ENCODE data around the gene CACNA2D1. TPM values are rescaled to one million over a fixed set of nuclear protein-coding genes. Genes with fewer than 3 reads are reported as not detected.

The CACNA2D1 gene
- total RNA-seq, 1 donor from 2014 or later, result 17.2 TPM

DNA sequence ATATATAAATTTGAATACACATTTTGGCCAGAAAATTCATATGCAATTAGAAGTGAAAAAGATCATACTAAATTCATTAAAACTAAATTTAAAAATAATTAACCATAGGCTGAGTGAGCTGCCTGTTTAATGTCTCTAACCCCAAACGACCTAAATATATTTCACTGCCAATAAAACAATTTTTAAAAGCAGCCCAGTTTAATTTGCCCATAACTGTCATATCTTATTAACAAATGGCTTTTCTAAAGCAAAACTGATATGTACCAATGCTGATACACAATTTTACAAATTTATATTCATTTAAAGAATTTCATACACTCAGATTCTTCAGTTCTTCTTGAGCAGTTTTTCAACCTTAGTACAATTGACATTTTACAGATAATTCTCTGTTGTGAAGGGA lies 99.9 kb downstream of the CACNA2D1 start:
- no peak for DNase-seq (ENCODE audit: low spot score)

DNA sequence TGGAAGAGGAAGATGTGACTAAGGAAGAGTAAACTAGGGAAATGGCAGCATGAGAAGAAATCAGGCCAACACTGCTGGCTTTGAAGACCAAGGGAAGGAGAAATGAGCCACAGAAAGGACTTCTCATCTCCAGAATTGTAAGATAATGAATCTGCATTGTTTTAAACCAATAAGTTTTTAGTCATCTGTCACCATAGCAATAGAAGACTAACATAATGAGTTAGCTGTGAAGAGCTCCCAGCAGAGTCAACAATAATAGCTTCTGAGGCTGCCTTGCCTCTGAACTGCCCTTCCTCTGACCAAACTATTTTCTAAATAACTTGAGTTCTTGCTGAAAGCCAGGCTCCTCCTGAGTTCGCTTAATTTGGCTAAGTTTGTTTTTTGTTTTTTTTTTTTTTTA lies 103.6 kb downstream of the CACNA2D1 start:
- DNase-seq (ENCODE audit: low spot score), result no peak

DNA sequence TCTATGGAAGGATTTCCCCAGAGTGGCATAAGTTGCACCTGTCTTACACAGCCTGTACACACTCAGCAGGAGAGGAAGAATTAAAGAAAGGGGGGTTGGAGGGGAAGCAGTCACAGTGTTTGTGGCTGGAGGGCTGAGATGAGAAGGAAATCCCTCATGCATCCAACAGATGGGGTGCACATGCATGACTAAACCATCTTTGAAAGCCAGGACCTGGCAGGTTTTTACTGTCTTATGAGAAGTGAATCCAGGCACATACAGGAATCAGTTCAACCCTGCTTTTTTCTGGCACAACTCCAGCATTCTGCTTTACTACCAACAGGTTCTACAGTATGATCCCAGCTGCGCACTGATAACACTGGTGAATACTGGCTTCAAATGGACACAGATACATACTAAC lies 107.7 kb downstream of the CACNA2D1 start:
- DNase-seq (ENCODE audit: low spot score), result no peak

DNA sequence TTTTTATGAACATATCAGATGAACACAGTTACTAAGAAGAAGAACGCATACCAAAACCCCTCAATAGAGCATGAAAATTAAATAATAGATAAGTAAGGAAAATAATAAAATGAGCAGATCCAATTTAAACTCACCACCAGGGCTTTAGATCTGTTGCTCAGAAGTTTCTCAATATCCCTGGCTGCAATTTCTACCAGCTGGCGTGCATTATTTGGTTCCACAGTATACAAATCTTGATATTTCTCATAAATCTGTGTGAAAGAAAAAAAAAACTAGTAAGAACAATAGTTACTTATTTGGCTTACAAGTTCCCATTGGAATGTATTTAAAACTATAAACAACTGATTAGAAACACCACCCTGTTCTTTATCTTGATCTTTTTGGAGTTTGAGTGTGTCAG lies 108.6 kb downstream of the CACNA2D1 start:
- DNase-seq (ENCODE audit: low spot score), result no peak

- DNase-seq (ENCODE audit: low spot score), result no peak
Observed at GRCh38 chr7:82331234-82331633, 112.3 kb downstream of the CACNA2D1 start.

- DNase-seq (ENCODE audit: low spot score), result no peak
Observed at GRCh38 chr7:82330706-82331215, 112.8 kb downstream of the CACNA2D1 start.

DNA sequence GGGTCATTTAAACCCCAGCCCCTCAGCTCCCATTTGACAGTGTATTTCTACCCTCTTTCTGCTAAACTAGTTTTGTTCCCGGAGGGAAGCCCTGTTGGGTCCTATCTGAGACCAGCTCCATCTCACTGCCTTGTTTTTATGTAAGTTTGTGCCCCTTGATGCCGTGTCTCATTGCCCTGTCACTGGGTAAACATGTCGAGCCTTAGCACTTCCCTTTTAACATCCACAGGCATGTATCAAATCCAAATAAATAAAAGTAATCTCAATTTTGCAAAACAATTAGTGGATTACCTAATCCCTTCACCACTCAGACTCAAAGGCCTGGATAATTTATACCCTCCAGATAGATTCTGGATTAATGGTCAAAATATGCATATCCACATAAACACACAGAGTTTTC lies 115.7 kb downstream of the CACNA2D1 start:
- DNase-seq (ENCODE audit: low spot score), result no peak

DNA sequence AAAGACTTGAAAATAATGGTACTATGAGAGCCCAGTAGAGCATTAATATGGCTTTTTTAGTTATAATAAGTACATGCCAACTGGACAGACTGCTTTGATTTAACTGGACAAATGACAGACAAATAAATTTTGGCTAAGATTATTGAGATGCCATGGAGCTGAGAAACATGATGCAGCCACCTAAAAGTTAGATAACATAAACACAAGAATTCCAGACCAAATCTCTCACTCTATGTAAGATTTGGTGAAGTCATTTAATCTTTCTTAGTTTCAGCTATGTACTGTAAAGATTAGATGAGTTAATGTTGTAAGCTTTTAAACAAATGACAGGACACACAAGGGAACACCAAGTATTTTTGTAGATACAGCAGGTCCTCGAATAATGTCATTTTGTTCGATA lies 118.2 kb downstream of the CACNA2D1 start:
- no peak for DNase-seq (ENCODE audit: low spot score)

GRCh38 chr7:82323806-82324205 lies 119.8 kb downstream of the CACNA2D1 start:
- no peak for DNase-seq (ENCODE audit: low spot score)

- DNase-seq (ENCODE audit: low spot score), result peak; percentile 34
Observed at GRCh38 chr7:82319674-82320118, 123.9 kb downstream of the CACNA2D1 start.

- DNase-seq (ENCODE audit: low spot score), result no peak
Observed at GRCh38 chr7:82318786-82319185, 124.8 kb downstream of the CACNA2D1 start.

DNA sequence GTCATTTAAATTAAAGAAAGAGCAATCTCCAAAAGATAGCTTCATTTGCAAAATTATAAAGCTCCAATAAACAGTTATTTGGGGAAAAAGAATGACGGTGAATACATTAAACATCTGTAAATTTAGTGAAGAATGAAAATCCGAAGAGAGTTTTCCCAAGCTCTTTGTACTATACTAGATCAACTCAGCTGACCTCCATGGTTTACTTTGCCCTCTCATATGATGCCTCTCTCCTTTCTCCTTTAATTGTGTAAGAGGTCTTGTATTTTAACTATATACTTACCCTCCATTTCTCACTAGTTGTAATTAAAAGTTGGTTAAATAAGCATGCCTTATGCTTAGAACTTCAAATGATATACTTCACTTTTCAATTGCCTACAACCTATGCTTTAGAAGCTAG lies 125.8 kb downstream of the CACNA2D1 start:
- no peak for DNase-seq (ENCODE audit: low spot score)

GRCh38 chr7:82317257-82317721 lies 126.3 kb downstream of the CACNA2D1 start:
- DNase-seq (ENCODE audit: low spot score), result no peak

DNA sequence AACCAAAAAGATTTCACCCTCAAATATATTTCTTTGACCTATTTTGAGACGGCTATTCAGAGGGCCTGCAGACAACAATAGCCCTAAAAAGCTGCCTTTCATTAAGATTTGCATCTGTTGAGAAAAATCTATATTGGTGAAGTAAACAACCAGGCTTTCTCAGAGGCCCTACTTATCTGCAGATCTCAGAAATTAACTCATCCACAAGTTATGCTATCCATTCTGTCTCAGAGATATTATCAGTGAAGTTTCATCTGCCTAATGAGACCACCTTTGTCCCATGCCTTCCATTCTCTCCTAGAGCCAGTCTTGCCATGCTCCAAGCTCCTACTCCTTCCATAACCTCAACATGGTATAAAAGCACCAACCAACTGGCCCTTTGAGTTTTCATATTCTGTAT lies 130.3 kb downstream of the CACNA2D1 start:
- DNase-seq (ENCODE audit: low spot score), result no peak

- no peak for DNase-seq (ENCODE audit: low spot score)
Observed at GRCh38 chr7:82312646-82313045, 130.9 kb downstream of the CACNA2D1 start.

DNA sequence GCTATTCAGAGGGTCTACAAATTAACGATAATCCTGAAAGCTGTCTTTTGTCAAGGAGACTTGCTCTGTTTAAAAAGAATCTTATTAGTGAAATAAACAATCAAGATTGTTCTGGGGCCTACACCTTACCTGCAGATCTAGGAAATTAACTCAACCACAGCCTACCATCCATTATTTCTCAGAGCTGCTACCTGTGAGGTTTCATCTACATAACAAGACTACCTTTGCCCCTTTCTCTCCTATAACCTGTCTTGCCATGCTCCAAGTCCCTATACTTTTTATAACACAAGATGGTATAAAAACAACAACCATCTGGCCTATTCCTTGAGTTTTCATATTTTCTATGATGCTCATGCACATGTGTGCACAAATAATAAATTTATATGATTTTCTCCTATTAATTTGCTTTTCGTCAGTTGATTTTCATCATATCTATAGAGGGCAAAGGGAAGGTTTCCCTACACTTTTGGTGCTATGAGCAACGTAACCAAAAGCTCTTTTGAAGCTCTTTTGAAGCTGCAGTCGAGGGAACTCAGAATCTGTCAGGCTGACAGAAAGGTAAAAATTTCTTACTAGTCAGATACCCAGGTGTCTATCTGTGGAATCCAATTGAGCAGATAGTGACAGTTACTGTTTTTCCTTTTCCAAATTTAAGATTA lies 138.1 kb downstream of the CACNA2D1 start:
- no peak for DNase-seq (ENCODE audit: low spot score)

DNA sequence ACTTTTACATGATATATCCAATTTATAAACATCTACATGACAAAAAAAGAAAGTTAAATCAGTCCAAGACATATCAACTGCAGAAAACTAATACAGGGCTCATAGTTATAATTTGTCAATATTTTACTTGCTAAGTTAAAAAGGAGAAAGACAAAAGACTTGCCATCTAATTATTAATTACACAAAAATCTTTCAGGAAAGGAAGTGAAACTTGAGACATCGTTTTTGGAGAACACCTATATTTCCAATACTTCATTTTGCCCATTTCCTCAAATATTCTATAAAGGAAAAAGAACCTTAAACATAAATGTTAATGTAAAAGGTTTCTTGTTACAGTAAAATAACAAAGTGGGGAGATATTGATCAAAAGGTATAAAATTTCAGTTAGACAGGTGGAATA lies 148.7 kb downstream of the CACNA2D1 start:
- no peak for DNase-seq (ENCODE audit: low spot score)

- no peak for DNase-seq (ENCODE audit: low spot score)
Observed at GRCh38 chr7:82294382-82294784, 149.2 kb downstream of the CACNA2D1 start.

- no peak for DNase-seq (ENCODE audit: low spot score)
Observed at GRCh38 chr7:82293467-82293866, 150.1 kb downstream of the CACNA2D1 start.

GRCh38 chr7:82291931-82292330 lies 151.6 kb downstream of the CACNA2D1 start:
- no peak for DNase-seq (ENCODE audit: low spot score)

DNA sequence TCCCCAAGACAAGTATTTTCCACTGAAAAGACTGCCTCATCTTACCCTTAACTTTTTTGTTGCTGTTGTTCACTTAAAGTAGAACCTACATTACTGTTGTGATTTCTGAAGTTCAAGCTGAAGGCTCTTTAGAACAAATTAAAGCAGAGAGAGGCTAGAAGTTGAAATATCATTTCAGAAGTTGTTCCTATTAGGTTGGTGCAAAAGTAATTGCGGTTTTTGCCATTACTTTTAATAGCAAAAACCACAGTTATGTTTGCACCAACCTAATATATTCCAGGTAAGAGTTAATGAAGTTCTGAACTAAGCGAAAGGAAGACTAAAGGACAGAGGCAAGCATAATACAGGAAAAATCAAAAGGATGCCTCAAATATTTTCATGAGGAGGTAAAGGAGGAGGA lies 153.7 kb downstream of the CACNA2D1 start:
- no peak for DNase-seq (ENCODE audit: low spot score)

DNA sequence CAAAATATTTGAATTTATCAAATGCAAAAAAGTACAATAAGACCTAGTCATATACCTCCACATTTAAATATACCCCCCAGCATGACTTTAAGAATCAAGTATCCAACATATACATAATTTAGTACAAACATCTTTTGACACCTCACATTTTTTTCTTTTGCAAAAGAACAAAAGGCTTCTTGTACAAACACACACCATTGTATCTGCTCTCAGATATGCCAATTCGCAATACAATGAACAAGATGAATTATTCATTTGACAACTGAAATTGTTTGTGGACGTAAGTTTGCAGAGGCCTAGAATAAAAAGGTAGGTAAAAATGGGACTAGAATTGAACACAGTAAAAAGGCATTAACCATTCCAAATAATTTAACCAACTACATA lies 154.4 kb downstream of the CACNA2D1 start:
- DNase-seq (ENCODE audit: low spot score), result no peak

GRCh38 chr7:82286798-82287140 lies 156.8 kb downstream of the CACNA2D1 start:
- no peak for DNase-seq (ENCODE audit: low spot score)

All from mucosa of gallbladder (tissue), 1 donor.